Mesendoderm (in vitro differentiated cells): Measurements from ENCODE around the gene MCUR1.

Source experiments
- DNase-seq: peaks from one replicate; pipeline ENCODE4 v3.0.0; 2013
- H2AK5ac ChIP-seq: 2 replicates; pipeline ENCODE4 v1.6.1; 2013; ENCODE audit warnings: low read length, inconsistent platforms
- H2BK120ac ChIP-seq: 2 replicates; pipeline ENCODE4 v1.6.1; 2013; ENCODE audit warnings: low read depth, mild to moderate bottlenecking, low read length, moderate library complexity, mixed read lengths
- H2BK15ac ChIP-seq: replicated peaks from 2 replicates; pipeline ENCODE4 v1.6.1; 2013; ENCODE audit warnings: low read depth, mild to moderate bottlenecking, moderate library complexity
- H2BK5ac ChIP-seq: 2 replicates; pipeline ENCODE4 v1.6.1; 2013; ENCODE audit warnings: low read length, inconsistent platforms
- H3K18ac ChIP-seq: 2 replicates; pipeline ENCODE4 v1.6.1; 2013; ENCODE audit warnings: mild to moderate bottlenecking, low read length, mixed read lengths
- H3K23ac ChIP-seq: one replicate; pipeline ENCODE4 v1.6.1; 2013; ENCODE audit warnings: low read length
- H3K27ac ChIP-seq: 2 replicates; pipeline ENCODE4 v1.5.1; 2013; ENCODE audit warnings: low read depth, mild to moderate bottlenecking, inconsistent platforms, low read length, moderate library complexity
- H3K27me3 ChIP-seq: 2 replicates; pipeline ENCODE4 v1.6.1; 2013; ENCODE audit warnings: low read length, control low read depth, mild to moderate bottlenecking, inconsistent platforms; ENCODE audit not compliant: insufficient read depth, poor library complexity
- H3K36me3 ChIP-seq: 2 replicates; pipeline ENCODE4 v1.6.1; 2013; ENCODE audit warnings: low read length, inconsistent platforms; ENCODE audit not compliant: control insufficient read depth, insufficient read depth
- H3K4ac ChIP-seq: one replicate; pipeline ENCODE4 v1.6.1; 2013; ENCODE audit warnings: low read depth, mild to moderate bottlenecking, low read length, moderate library complexity
- H3K4me1 ChIP-seq: 2 replicates; pipeline ENCODE4 v1.6.1; 2013; ENCODE audit warnings: low read depth, low read length, inconsistent platforms; ENCODE audit not compliant: control insufficient read depth
- H3K4me2 ChIP-seq: 2 replicates; pipeline ENCODE4 v1.6.1; 2013; ENCODE audit warnings: low read length
- H3K4me3 ChIP-seq: 2 replicates; pipeline ENCODE4 v1.5.1; 2013; ENCODE audit warnings: mild to moderate bottlenecking, low read length
- H3K56ac ChIP-seq: one replicate; pipeline ENCODE4 v1.6.1; 2013; ENCODE audit warnings: low read length
- H3K79me1 ChIP-seq: 2 replicates; pipeline ENCODE4 v1.6.1; 2013; ENCODE audit warnings: low read length, inconsistent platforms
- H3K79me2 ChIP-seq: 2 replicates; pipeline ENCODE4 v1.6.1; 2013; ENCODE audit warnings: mild to moderate bottlenecking, low read length; ENCODE audit not compliant: control insufficient read depth, insufficient read depth
- H3K9ac ChIP-seq: 2 replicates; pipeline ENCODE4 v1.6.1; 2013; ENCODE audit warnings: low read length, inconsistent platforms
- H4K5ac ChIP-seq: one replicate; pipeline ENCODE4 v1.6.1; 2013; ENCODE audit warnings: low read length
- H4K8ac ChIP-seq: one replicate; pipeline ENCODE4 v1.6.1; 2013; ENCODE audit warnings: low read depth, mild to moderate bottlenecking, control low read depth, low read length, moderate library complexity
- WGBS: extraction: QIAGEN DNeasy Blood & Tissue Kit; methylation state at CpG from one replicate; pipeline ENCODE4 v1.1.7; 2013; ENCODE audit warnings: low lambda C conversion rate, missing lambda C conversion rate; ENCODE audit not compliant: insufficient coverage; ENCODE audit errors: extremely low coverage; 5-methylcytosine and 5-hydroxymethylcytosine counted together

The MCUR1 gene

GRCh38 chr6:13769655-13770053 is 44.7 kb downstream of the MCUR1 start:
- Histone ChIP-seq H3K4me1 (no peaks in the 10 kb centered on the region), H3K4ac (no peak overlapping the region), H3K56ac (no peak overlapping the region), H3K18ac (no peak overlapping the region), H3K9ac (no peak overlapping the region), H2BK120ac (no peak overlapping the region), H3K79me2 (no peaks in the 10 kb centered on the region), H4K5ac (no peak overlapping the region), H4K8ac (no peak overlapping the region), H3K23ac (no peak overlapping the region), H3K4me3 (no peak overlapping the region), H3K27ac (no peak overlapping the region), H2BK5ac (no peak overlapping the region), H3K36me3 (no peaks in the 10 kb centered on the region), H3K27me3 (no peaks in the 10 kb centered on the region), H2AK5ac (no peak overlapping the region), H2BK15ac (no peak overlapping the region), H3K4me2 (no peak overlapping the region), H3K79me1 (no peaks in the 10 kb centered on the region)
- DNase-seq = no peak
- no CpG with 5 or more reads among the region's 27 CpGs for WGBS

GRCh38 chr6:13769034-13769654 is 45.2 kb downstream of the MCUR1 start:
- no peaks in the 10 kb centered on the region for H3K79me1 ChIP-seq
- no peak overlapping the region for H3K18ac ChIP-seq
- H2BK120ac ChIP-seq = no peak overlapping the region
- H3K4me2 ChIP-seq = no peak overlapping the region
- WGBS = no CpG with 5 or more reads among the region's 47 CpGs
- H4K8ac ChIP-seq = no peak overlapping the region
- no peaks in the 10 kb centered on the region for H3K36me3 ChIP-seq
- no peak overlapping the region for H3K9ac ChIP-seq
- no peak overlapping the region for H3K4me3 ChIP-seq
- DNase-seq = no peak
- H3K4ac ChIP-seq = no peak overlapping the region
- no peak overlapping the region for H3K23ac ChIP-seq
- no peak overlapping the region for H4K5ac ChIP-seq
- no peaks in the 10 kb centered on the region for H3K79me2 ChIP-seq
- no peaks in the 10 kb centered on the region for H3K27me3 ChIP-seq
- no peak overlapping the region for H2BK5ac ChIP-seq
- no peak overlapping the region for H2BK15ac ChIP-seq
- H3K27ac ChIP-seq = no peak overlapping the region
- no peak overlapping the region for H3K56ac ChIP-seq
- H3K4me1 ChIP-seq = no peaks in the 10 kb centered on the region
- H2AK5ac ChIP-seq = no peak overlapping the region

- H4K5ac ChIP-seq = no peak overlapping the region
- no peaks in the 10 kb centered on the region for H3K79me2 ChIP-seq
- H3K4me3 ChIP-seq = no peak overlapping the region
- H3K56ac ChIP-seq = no peak overlapping the region
- peak; percentile 35 for DNase-seq
- H3K4me2 ChIP-seq = no peak overlapping the region
- no peak overlapping the region for H3K27ac ChIP-seq
- no peak overlapping the region for H3K4ac ChIP-seq
- H3K4me1 ChIP-seq = no peaks in the 10 kb centered on the region
- no peaks in the 10 kb centered on the region for H3K79me1 ChIP-seq
- no peaks in the 10 kb centered on the region for H3K36me3 ChIP-seq
- H2BK15ac ChIP-seq = no peak overlapping the region
- H2BK120ac ChIP-seq = no peak overlapping the region
- no peak overlapping the region for H3K9ac ChIP-seq
- WGBS = no CpG with 5 or more reads among the region's 19 CpGs
- H3K27me3 ChIP-seq = no peaks in the 10 kb centered on the region
- no peak overlapping the region for H3K18ac ChIP-seq
- no peak overlapping the region for H2BK5ac ChIP-seq
- no peak overlapping the region for H3K23ac ChIP-seq
- no peak overlapping the region for H4K8ac ChIP-seq
- no peak overlapping the region for H2AK5ac ChIP-seq
Observed at GRCh38 chr6:13767121-13767808, 47.1 kb downstream of the MCUR1 start.

GRCh38 chr6:13766201-13766634 is 48.1 kb downstream of the MCUR1 start:
- Histone ChIP-seq H3K79me1 (no peaks in the 10 kb centered on the region), H3K4me2 (no peak overlapping the region), H3K27me3 (no peaks in the 10 kb centered on the region), H3K9ac (no peak overlapping the region), H4K5ac (no peak overlapping the region), H3K36me3 (no peaks in the 10 kb centered on the region), H3K18ac (no peak overlapping the region), H3K23ac (no peak overlapping the region), H2BK120ac (no peak overlapping the region), H2BK5ac (no peak overlapping the region), H4K8ac (no peak overlapping the region), H3K27ac (no peak overlapping the region), H3K4me1 (no peaks in the 10 kb centered on the region), H3K79me2 (no peaks in the 10 kb centered on the region), H2AK5ac (no peak overlapping the region), H3K4ac (no peak overlapping the region), H2BK15ac (no peak overlapping the region), H3K4me3 (no peak overlapping the region), H3K56ac (no peak overlapping the region)
- WGBS = no CpG with 5 or more reads among the region's 5 CpGs
- DNase-seq = no peak

- DNase-seq = no peak
- H3K4me3 ChIP-seq = no peak overlapping the region
- no peak overlapping the region for H2BK15ac ChIP-seq
- no peaks in the 10 kb centered on the region for H3K79me2 ChIP-seq
- H3K4me1 ChIP-seq = no peaks in the 10 kb centered on the region
- H3K4me2 ChIP-seq = no peak overlapping the region
- no peak overlapping the region for H2BK5ac ChIP-seq
- no peak overlapping the region for H3K56ac ChIP-seq
- no peak overlapping the region for H3K18ac ChIP-seq
- no peak overlapping the region for H3K27ac ChIP-seq
- no peak overlapping the region for H4K5ac ChIP-seq
- H3K4ac ChIP-seq = no peak overlapping the region
- no peak overlapping the region for H4K8ac ChIP-seq
- no CpG with 5 or more reads among the region's 8 CpGs for WGBS
- H2BK120ac ChIP-seq = no peak overlapping the region
- no peaks in the 10 kb centered on the region for H3K27me3 ChIP-seq
- H3K9ac ChIP-seq = no peak overlapping the region
- no peak overlapping the region for H2AK5ac ChIP-seq
- no peaks in the 10 kb centered on the region for H3K79me1 ChIP-seq
- H3K36me3 ChIP-seq = no peaks in the 10 kb centered on the region
- H3K23ac ChIP-seq = no peak overlapping the region
Observed at GRCh38 chr6:13765570-13765969, 48.8 kb downstream of the MCUR1 start.

GRCh38 chr6:13764996-13765395 is 49.4 kb downstream of the MCUR1 start:
- H3K79me1 ChIP-seq = no peaks in the 10 kb centered on the region
- no peak overlapping the region for H3K18ac ChIP-seq
- no peak overlapping the region for H2BK5ac ChIP-seq
- no peaks in the 10 kb centered on the region for H3K4me1 ChIP-seq
- H3K27ac ChIP-seq = no peak overlapping the region
- no peak overlapping the region for H3K23ac ChIP-seq
- DNase-seq = no peak
- H3K4me3 ChIP-seq = no peak overlapping the region
- H4K5ac ChIP-seq = no peak overlapping the region
- H3K79me2 ChIP-seq = no peaks in the 10 kb centered on the region
- no peak overlapping the region for H2BK15ac ChIP-seq
- H2BK120ac ChIP-seq = no peak overlapping the region
- H2AK5ac ChIP-seq = no peak overlapping the region
- H3K4ac ChIP-seq = no peak overlapping the region
- H3K36me3 ChIP-seq = no peaks in the 10 kb centered on the region
- H3K56ac ChIP-seq = no peak overlapping the region
- H4K8ac ChIP-seq = no peak overlapping the region
- no peak overlapping the region for H3K4me2 ChIP-seq
- WGBS = no CpG with 5 or more reads among the region's 9 CpGs
- H3K27me3 ChIP-seq = no peaks in the 10 kb centered on the region
- no peak overlapping the region for H3K9ac ChIP-seq
